A549 treated with dexamethasone at 1 μM for 4 hours (cell line): ENCODE measurements around the gene ABCB8. TPM values are rescaled to one million over a fixed set of nuclear protein-coding genes. Genes with fewer than 3 reads are reported as not detected.

ENCODE experiments used
- total RNA-seq: library from RNA; stranded (reverse); fragments of 200-300 nt; extraction: Qiagen RNA extraction; gene quantifications from 5 replicates; pipeline ENCODE4 v1.2.3, GENCODE V29; 2022

The ABCB8 gene
- 31.2 to 46.1 TPM (median 43.3 TPM) in 5 replicates for total RNA-seq

GRCh38 chr7:151028131-151028947 is at the start of gene ABCB8:
TSS of gene ABCB8 (plus strand) at chr7:151028450. CDS start at chr7:151028516, 66 bp downstream.

GRCh38 chr7:150990416-150991186 is 37.6 kb upstream of the ABCB8 start, which contains the start of gene NOS3:
TSS of gene NOS3 (plus strand) at chr7:150991017. CDS start at chr7:150993804, 2,787 bp downstream.

GRCh38 chr7:151024435-151025056 is 3.7 kb upstream of the ABCB8 start, which contains the start of gene ATG9B:
TSS of gene ATG9B (minus strand) at chr7:151024494. CDS start at chr7:151024423, 71 bp downstream.

GRCh38 chr7:151047976-151048815 is 19.9 kb downstream of the ABCB8 start, which contains the start of gene ASIC3:
TSS of gene ASIC3 (plus strand) at chr7:151048531. CDS start at chr7:151048886, 355 bp downstream.

GRCh38 chr7:151057506-151057988 is 29.3 kb downstream of the ABCB8 start, which contains the start of gene CDK5:
TSS of gene CDK5 (minus strand) at chr7:151057897. CDS start at chr7:151057848, 49 bp downstream.

GRCh38 chr7:151059367-151060112 is 31.3 kb downstream of the ABCB8 start, which contains the start of gene SLC4A2:
TSS of gene SLC4A2 (plus strand) at chr7:151059589. CDS start at chr7:151061988, 2,399 bp downstream.

GRCh38 chr7:151080522-151081169 is 52.4 kb downstream of the ABCB8 start, which contains the start of gene FASTK:
TSS of gene FASTK (minus strand) at chr7:151080809. CDS start at chr7:151080766, 43 bp downstream.

GRCh38 chr7:151083071-151083823 is 55.0 kb downstream of the ABCB8 start, which contains the start of gene TMUB1:
TSS of gene TMUB1 (minus strand) at chr7:151083493. CDS start at chr7:151082563, 930 bp downstream.

GRCh38 chr7:151085691-151086620 is 57.7 kb downstream of the ABCB8 start, which contains the start of gene AGAP3:
TSS of gene AGAP3 (plus strand) at chr7:151086475. CDS start at chr7:151086742, 267 bp downstream.

Other genes starting within 250 kb of the ABCB8 start
- 0.12 to 0.22 TPM (median 0.14 TPM) in 3 of 5 replicates, not detected in the others for gene TMEM176B, start 228.1 kb upstream of the ABCB8 start, total RNA-seq
- gene TMEM176A, start 227.7 kb upstream of the ABCB8 start, total RNA-seq, result 0.09 TPM in 1 of 5 replicates, not detected in the others
- 0.08 TPM in 1 of 5 replicates, not detected in the others for gene AOC1, start 175.9 kb upstream of the ABCB8 start, total RNA-seq
- 3.9 to 6.3 TPM (median 5.7 TPM) in 5 replicates for gene KCNH2, start 50.1 kb upstream of the ABCB8 start, total RNA-seq
- gene NOS3, start 37.4 kb upstream of the ABCB8 start, total RNA-seq, result 0.22 to 0.70 TPM (median 0.42 TPM) in 5 replicates
- 0.39 to 0.69 TPM (median 0.61 TPM) in 5 replicates for gene ATG9B, start 4.0 kb upstream of the ABCB8 start, total RNA-seq
- gene ASIC3, start 20.1 kb downstream of the ABCB8 start, total RNA-seq, result 3.9 to 11.3 TPM (median 9.0 TPM) in 5 replicates
- gene CDK5, start 29.4 kb downstream of the ABCB8 start, total RNA-seq, result 30.7 to 35.8 TPM (median 31.2 TPM) in 5 replicates
- gene SLC4A2, start 31.1 kb downstream of the ABCB8 start, total RNA-seq, result 161 to 286 TPM (median 257 TPM) in 5 replicates
- gene FASTK, start 52.4 kb downstream of the ABCB8 start, total RNA-seq, result 46.1 to 78.7 TPM (median 71.2 TPM) in 5 replicates
- 31.3 to 61.4 TPM (median 56.8 TPM) in 5 replicates for gene TMUB1, start 55.0 kb downstream of the ABCB8 start, total RNA-seq
- 42.8 to 62.4 TPM (median 57.0 TPM) in 5 replicates for gene AGAP3, start 58.0 kb downstream of the ABCB8 start, total RNA-seq
- gene GBX1, start 139.2 kb downstream of the ABCB8 start, total RNA-seq, result 0.09 to 0.22 TPM (median 0.13 TPM) in 4 of 5 replicates, not detected in the other
- gene ASB10, start 158.8 kb downstream of the ABCB8 start, total RNA-seq, result not detected in 5 replicates
- gene H2BK1, start 182.0 kb downstream of the ABCB8 start, total RNA-seq, result not detected in 5 replicates
- gene ABCF2, start 198.8 kb downstream of the ABCB8 start, total RNA-seq, result 53.6 to 63.8 TPM (median 60.7 TPM) in 5 replicates
- 31.9 to 48.5 TPM (median 41.8 TPM) in 5 replicates for gene CHPF2, start 204.0 kb downstream of the ABCB8 start, total RNA-seq
- gene SMARCD3, start 220.2 kb downstream of the ABCB8 start, total RNA-seq, result 7.5 to 9.0 TPM (median 8.6 TPM) in 5 replicates